Prostate gland (tissue), 2 donors: Measurements from ENCODE around the gene NEDD4L.

Experiments used
- POLR2A ChIP-seq: fragments of 450-650 bp; IDR thresholded peaks from one replicate; pipeline ENCODE4 v1.6.1; 2016; ENCODE audit warnings: antibody characterized with exemption, mild to moderate bottlenecking
- POLR2AphosphoS5 ChIP-seq: sonication (generic); formaldehyde crosslinking; IDR thresholded peaks from one replicate; pipeline ENCODE4 v1.6.1; 2017; ENCODE audit warnings: antibody characterized with exemption
- TF ChIP-seq, protein P1 (sequence below), 4 experiments: fragments of 200-600 bp in 2 of 4; fragments of 450-650 bp in 2 of 4; sonication (generic) in 2 of 4; IDR thresholded peaks; 1 replicate in 3 of 4; 2 replicates in 1 of 4; pipeline ENCODE4 v1.5.1; 2016 to 2019; ENCODE audit warnings: antibody characterized with exemption in 4 of 4, mild to moderate bottlenecking in 2 of 4, moderate library complexity in 2 of 4

DNA sequence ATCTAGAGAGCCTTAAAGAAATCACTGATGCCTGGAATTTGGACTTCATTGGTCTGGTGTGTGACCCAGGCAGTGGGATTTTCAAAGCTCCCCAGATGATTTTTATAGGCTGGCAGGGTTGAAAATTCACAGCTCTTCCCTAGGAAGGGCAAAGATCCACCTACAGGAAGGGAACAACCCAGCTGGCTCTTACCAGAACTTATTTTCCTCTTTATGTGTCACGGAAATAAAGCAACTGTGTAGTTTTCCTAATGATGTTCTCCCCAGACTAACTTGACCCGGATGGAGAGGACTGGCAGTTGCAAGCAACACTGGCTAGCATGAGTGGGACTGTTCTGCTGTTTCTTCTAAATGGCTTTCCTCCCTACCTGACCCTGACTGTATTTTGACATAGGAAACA lies 349.3 kb downstream of the NEDD4L start:
- TF ChIP-seq, protein P1, sequence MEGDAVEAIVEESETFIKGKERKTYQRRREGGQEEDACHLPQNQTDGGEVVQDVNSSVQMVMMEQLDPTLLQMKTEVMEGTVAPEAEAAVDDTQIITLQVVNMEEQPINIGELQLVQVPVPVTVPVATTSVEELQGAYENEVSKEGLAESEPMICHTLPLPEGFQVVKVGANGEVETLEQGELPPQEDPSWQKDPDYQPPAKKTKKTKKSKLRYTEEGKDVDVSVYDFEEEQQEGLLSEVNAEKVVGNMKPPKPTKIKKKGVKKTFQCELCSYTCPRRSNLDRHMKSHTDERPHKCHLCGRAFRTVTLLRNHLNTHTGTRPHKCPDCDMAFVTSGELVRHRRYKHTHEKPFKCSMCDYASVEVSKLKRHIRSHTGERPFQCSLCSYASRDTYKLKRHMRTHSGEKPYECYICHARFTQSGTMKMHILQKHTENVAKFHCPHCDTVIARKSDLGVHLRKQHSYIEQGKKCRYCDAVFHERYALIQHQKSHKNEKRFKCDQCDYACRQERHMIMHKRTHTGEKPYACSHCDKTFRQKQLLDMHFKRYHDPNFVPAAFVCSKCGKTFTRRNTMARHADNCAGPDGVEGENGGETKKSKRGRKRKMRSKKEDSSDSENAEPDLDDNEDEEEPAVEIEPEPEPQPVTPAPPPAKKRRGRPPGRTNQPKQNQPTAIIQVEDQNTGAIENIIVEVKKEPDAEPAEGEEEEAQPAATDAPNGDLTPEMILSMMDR (IDR thresholded peaks at IDR 0.05), result no peak
- no peak for TF ChIP-seq POLR2A
- TF ChIP-seq POLR2AphosphoS5, result no peak
